Suprapubic skin (tissue), 4 donors: ENCODE results near the gene FAM81A.

Experiments
- EP300 ChIP-seq: sonication (generic); formaldehyde crosslinking; IDR thresholded peaks from one replicate; pipeline ENCODE4 v1.6.1; 2017; ENCODE audit warnings: antibody characterized with exemption
- POLR2A ChIP-seq, 2 donors: fragments of 450-650 bp; IDR thresholded peaks; one replicate each; pipeline ENCODE4 v1.6.1; 2017; ENCODE audit warnings: antibody characterized with exemption in 2 of 2, mild to moderate bottlenecking in 2 of 2, moderate library complexity in 2 of 2
- POLR2AphosphoS5 ChIP-seq, 3 donors: sonication (generic); formaldehyde crosslinking; IDR thresholded peaks; one replicate each; pipeline ENCODE4 v1.6.1; 2017; ENCODE audit warnings: antibody characterized with exemption in 3 of 3
- TF ChIP-seq, protein P1 (sequence below), 2 donors: fragments of 200-600 bp in 1 of 2; fragments of 450-650 bp in 1 of 2; sonication (generic) in 1 of 2; IDR thresholded peaks; one replicate each; pipeline ENCODE4 v1.5.1; 2016 to 2019; ENCODE audit warnings: antibody characterized with exemption in 2 of 2, mild to moderate bottlenecking in 1 of 2, moderate library complexity in 1 of 2

DNA sequence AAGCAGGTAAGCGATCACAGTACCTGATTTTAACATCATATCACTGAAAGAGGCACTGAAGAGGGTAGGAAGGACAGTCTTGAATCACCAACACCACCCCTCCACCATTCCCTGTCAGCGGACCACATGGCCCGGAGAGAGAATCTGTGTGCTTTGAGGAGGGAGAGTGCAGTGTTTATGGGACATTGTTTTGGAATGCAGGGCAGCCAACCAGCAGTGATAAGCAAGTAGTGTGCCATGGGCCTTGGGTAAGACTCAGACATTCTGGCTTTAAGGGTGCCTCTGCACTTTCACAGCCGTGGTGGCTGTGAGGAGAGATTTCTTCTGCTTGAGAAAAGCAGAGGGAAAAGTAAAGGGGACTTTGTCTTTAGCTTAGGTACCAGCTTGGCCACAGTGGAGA lies 46.4 kb downstream of the FAM81A start:
- TF ChIP-seq, protein P1, sequence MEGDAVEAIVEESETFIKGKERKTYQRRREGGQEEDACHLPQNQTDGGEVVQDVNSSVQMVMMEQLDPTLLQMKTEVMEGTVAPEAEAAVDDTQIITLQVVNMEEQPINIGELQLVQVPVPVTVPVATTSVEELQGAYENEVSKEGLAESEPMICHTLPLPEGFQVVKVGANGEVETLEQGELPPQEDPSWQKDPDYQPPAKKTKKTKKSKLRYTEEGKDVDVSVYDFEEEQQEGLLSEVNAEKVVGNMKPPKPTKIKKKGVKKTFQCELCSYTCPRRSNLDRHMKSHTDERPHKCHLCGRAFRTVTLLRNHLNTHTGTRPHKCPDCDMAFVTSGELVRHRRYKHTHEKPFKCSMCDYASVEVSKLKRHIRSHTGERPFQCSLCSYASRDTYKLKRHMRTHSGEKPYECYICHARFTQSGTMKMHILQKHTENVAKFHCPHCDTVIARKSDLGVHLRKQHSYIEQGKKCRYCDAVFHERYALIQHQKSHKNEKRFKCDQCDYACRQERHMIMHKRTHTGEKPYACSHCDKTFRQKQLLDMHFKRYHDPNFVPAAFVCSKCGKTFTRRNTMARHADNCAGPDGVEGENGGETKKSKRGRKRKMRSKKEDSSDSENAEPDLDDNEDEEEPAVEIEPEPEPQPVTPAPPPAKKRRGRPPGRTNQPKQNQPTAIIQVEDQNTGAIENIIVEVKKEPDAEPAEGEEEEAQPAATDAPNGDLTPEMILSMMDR (IDR thresholded peaks at IDR 0.05) = no peak
- no peak for TF ChIP-seq POLR2AphosphoS5 (IDR thresholded peaks at IDR 0.05)
- no peak for TF ChIP-seq POLR2A (IDR thresholded peaks at IDR 0.05)
- no peak for TF ChIP-seq EP300
